WTC11 (cell line): ENCODE data around the gene MACROD2. TPM values are rescaled to one million over a fixed set of nuclear protein-coding genes. Genes with fewer than 3 reads are reported as not detected.

Source experiments
- ATAC-seq: fragments of 200-7000 bp; cut with Tn5 transposase; 2 replicates; pipeline ENCODE4 v1.10.0; 2021; ENCODE audit warnings: mild to moderate bottlenecking, moderate library complexity
- CTCF ChIA-PET: fragments of 300-600 bp; sonication (Branson Sonifier 250); formaldehyde crosslinking; loops from one replicate; lab custom pipeline; 2021; ENCODE audit warnings: antibody characterized with exemption; lab: Charles Lee
- POLR2A ChIA-PET: fragments of 350-600 bp; sonication (Branson Sonifier 250); formaldehyde crosslinking; loops from one replicate; lab custom pipeline; 2021; ENCODE audit warnings: antibody characterized with exemption; lab: Charles Lee
- DNase-seq: peaks from one replicate; pipeline ENCODE4 v3.0.0; 2021; ENCODE audit warnings: low spot score
- H3K27ac Mint-ChIP-seq: 2 replicates; pipeline ENCODE4 v1.8.0; 2021; ENCODE audit warnings: mixed read lengths
- H3K27me3 Mint-ChIP-seq: 2 replicates; pipeline ENCODE4 v1.8.0; 2021; ENCODE audit warnings: low read depth, mild to moderate bottlenecking, moderate library complexity, mixed read lengths
- H3K36me3 Mint-ChIP-seq: 2 replicates; pipeline ENCODE4 v1.8.0; 2021; ENCODE audit warnings: mixed read lengths
- H3K4me1 Mint-ChIP-seq: 2 replicates; pipeline ENCODE4 v1.8.0; 2022; ENCODE audit warnings: mixed read lengths
- H3K4me3 Mint-ChIP-seq: 2 replicates; pipeline ENCODE4 v1.8.0; 2021; ENCODE audit warnings: mild to moderate bottlenecking, moderate library complexity, mixed read lengths
- H3K9me3 Mint-ChIP-seq: 2 replicates; pipeline ENCODE4 v1.8.0; 2021; ENCODE audit warnings: mixed read lengths
- CBFB ChIP-seq: sonication (generic); formaldehyde crosslinking; IDR thresholded peaks from 2 replicates; pipeline ENCODE4 v1.8.1; 2022; ENCODE audit warnings: mild to moderate bottlenecking, low read depth, missing genetic modification reagents
- CREB1 ChIP-seq: sonication (generic); formaldehyde crosslinking; IDR thresholded peaks from 2 replicates; pipeline ENCODE4 v1.8.0; 2023; ENCODE audit warnings: mild to moderate bottlenecking, missing genetic modification reagents
- ETV6 ChIP-seq: sonication (generic); formaldehyde crosslinking; IDR thresholded peaks from 2 replicates; pipeline ENCODE4 v1.8.1; 2022; ENCODE audit warnings: mild to moderate bottlenecking, missing genetic modification reagents
- JUN ChIP-seq: sonication (generic); formaldehyde crosslinking; IDR thresholded peaks from 2 replicates; pipeline ENCODE4 v1.8.0; 2023; ENCODE audit warnings: mild to moderate bottlenecking, missing genetic modification reagents
- MYBL2 ChIP-seq: sonication (generic); formaldehyde crosslinking; IDR thresholded peaks from 2 replicates; pipeline ENCODE4 v1.8.1; 2023; ENCODE audit warnings: mild to moderate bottlenecking, moderate library complexity, missing genetic modification reagents
- NFYB ChIP-seq: sonication (generic); formaldehyde crosslinking; conservative IDR thresholded peaks from 2 replicates; pipeline ENCODE4 v1.8.0; 2022; ENCODE audit warnings: low read depth, missing genetic modification reagents
- NR2C2 ChIP-seq: sonication (generic); formaldehyde crosslinking; IDR thresholded peaks from 2 replicates; pipeline ENCODE4 v1.8.0; 2022; ENCODE audit warnings: mild to moderate bottlenecking, missing genetic modification reagents
- OVOL2 ChIP-seq: fragments of 250-450 bp; sonication (Bioruptor Pico); IDR thresholded peaks from 2 replicates; pipeline ENCODE4 v1.9.0; 2021; ENCODE audit warnings: mild to moderate bottlenecking, borderline replicate concordance
- ZNF121 ChIP-seq: sonication (generic); formaldehyde crosslinking; IDR thresholded peaks from 2 replicates; pipeline ENCODE4 v1.8.0; 2023; ENCODE audit warnings: missing genetic modification reagents
- total RNA-seq: library from RNA; stranded (reverse); gene quantifications from 3 replicates; pipeline ENCODE4 v1.2.3, GENCODE V29; 2021
- TF ChIP-seq, protein P1 (sequence below): fragments of 250-450 bp; sonication (Bioruptor Pico); IDR thresholded peaks from 2 replicates; pipeline ENCODE4 v2.1.2; 2022; ENCODE audit warnings: mild to moderate bottlenecking, moderate library complexity
- TF ChIP-seq, protein P2 (sequence below): sonication (generic); formaldehyde crosslinking; IDR thresholded peaks from 2 replicates; pipeline ENCODE4 v1.8.1; 2023; ENCODE audit warnings: mild to moderate bottlenecking, missing genetic modification reagents, moderate library complexity
- TF ChIP-seq, protein P3 (sequence below): sonication (generic); formaldehyde crosslinking; IDR thresholded peaks from 2 replicates; pipeline ENCODE4 v1.8.1; 2022; ENCODE audit warnings: low read depth, mild to moderate bottlenecking, moderate library complexity, missing genetic modification reagents, borderline replicate concordance
- TF ChIP-seq, protein P4 (sequence below): sonication (generic); formaldehyde crosslinking; IDR thresholded peaks from 2 replicates; pipeline ENCODE4 v1.8.1; 2022; ENCODE audit warnings: mild to moderate bottlenecking, moderate library complexity, missing genetic modification reagents
- TF ChIP-seq, protein P5 (sequence below): sonication (generic); formaldehyde crosslinking; IDR thresholded peaks from 2 replicates; pipeline ENCODE4 v1.8.1; 2023; ENCODE audit warnings: mild to moderate bottlenecking, missing genetic modification reagents, moderate library complexity
- TF ChIP-seq, protein P6 (sequence below): sonication (generic); formaldehyde crosslinking; IDR thresholded peaks from 2 replicates; pipeline ENCODE4 v1.8.1; 2023; ENCODE audit warnings: mild to moderate bottlenecking, missing genetic modification reagents

Gene MACROD2
- total RNA-seq, 1 experiment from 2014 or later = 4.1 TPM

DNA sequence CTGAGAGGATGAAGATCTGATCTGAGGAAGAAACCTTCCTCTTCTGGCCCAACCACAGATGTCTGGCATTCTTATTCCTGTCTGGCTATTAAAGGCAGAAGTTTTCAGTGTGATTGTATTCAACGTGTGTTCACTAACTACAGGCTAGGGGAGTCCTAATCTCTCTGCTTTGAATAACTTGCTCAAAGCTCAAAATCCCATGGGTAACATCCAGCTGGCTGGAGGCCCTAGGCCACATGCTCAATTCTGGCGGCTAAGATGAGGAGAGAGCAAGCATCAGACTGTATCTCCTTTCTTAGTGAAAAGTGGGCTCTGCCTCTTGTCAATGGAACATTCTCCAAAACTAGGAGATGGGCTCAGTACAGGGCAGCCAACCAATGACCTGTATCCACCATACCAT lies 2099.9 kb downstream of the MACROD2 start:
- ATAC-seq (no peak), DNase-seq (no peak)
- ChIA-PET POLR2A (no interaction called here), CTCF (no interaction called here)
- no peak for TF ChIP-seq NFYB (CRISPR knock-in tag)
- TF ChIP-seq, protein P1, sequence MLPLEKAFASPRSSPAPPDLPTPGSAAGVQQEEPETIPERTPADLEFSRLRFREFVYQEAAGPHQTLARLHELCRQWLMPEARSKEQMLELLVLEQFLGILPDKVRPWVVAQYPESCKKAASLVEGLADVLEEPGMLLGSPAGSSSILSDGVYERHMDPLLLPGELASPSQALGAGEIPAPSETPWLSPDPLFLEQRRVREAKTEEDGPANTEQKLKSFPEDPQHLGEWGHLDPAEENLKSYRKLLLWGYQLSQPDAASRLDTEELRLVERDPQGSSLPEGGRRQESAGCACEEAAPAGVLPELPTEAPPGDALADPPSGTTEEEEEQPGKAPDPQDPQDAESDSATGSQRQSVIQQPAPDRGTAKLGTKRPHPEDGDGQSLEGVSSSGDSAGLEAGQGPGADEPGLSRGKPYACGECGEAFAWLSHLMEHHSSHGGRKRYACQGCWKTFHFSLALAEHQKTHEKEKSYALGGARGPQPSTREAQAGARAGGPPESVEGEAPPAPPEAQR (CRISPR knock-in tag) = no peak
- TF ChIP-seq, protein P2, sequence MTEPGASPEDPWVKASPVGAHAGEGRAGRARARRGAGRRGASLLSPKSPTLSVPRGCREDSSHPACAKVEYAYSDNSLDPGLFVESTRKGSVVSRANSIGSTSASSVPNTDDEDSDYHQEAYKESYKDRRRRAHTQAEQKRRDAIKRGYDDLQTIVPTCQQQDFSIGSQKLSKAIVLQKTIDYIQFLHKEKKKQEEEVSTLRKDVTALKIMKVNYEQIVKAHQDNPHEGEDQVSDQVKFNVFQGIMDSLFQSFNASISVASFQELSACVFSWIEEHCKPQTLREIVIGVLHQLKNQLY = no peak
- Mint-ChIP-seq H3K36me3 (peaks cover 2% of the 10 kb centered on the region; the same call in 1 of the 2 replicates), H3K9me3 (peaks cover 14% of the 10 kb centered on the region; the same call in 1 of the 2 replicates), H3K27me3 (peaks cover 3% of the 10 kb centered on the region; the same call in 1 of the 2 replicates), H3K4me1 (0 out of 2 replicates have a peak, but pooled peaks cover 2% of the 10 kb centered on the region), H3K27ac (no peak overlapping the region), H3K4me3 (no peak overlapping the region)

DNA sequence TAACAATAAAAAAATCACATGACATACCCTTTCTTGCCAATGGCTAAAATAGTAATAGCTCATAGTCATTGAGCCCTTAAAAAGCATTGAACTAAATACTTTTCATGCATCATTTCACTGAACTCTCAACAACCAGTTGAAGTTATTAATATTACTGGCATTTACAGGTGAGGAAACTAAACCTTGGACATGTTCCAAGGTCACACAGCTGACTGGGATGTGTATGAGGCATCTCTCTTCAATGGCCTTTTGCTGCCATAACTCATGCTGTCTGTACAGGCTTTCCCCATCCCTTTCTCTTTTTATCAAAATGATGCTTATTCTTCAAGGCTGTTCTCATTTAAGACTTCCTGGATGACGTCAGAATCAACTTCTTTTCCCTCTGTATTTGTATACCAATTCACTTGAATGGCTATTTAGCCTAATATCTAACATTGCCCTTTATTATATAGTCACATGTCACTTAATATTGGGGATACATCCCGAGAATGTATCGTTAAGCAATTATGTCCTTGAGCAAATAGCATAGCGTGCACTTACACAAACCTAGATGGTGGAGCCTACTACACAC lies 2101.5 kb downstream of the MACROD2 start:
- ATAC-seq (no peak), DNase-seq (no peak)
- H3K27ac Mint-ChIP-seq = no peak overlapping the region
- peaks cover 3% of the 10 kb centered on the region; the same call in 1 of the 2 replicates for H3K27me3 Mint-ChIP-seq
- no peak for TF ChIP-seq ETV6 (CRISPR knock-in tag)
- no peak for TF ChIP-seq CBFB (CRISPR knock-in tag)
- no peak for TF ChIP-seq OVOL2 (CRISPR knock-in tag)
- TF ChIP-seq, protein P3, sequence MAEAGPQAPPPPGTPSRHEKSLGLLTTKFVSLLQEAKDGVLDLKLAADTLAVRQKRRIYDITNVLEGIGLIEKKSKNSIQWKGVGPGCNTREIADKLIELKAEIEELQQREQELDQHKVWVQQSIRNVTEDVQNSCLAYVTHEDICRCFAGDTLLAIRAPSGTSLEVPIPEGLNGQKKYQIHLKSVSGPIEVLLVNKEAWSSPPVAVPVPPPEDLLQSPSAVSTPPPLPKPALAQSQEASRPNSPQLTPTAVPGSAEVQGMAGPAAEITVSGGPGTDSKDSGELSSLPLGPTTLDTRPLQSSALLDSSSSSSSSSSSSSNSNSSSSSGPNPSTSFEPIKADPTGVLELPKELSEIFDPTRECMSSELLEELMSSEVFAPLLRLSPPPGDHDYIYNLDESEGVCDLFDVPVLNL (CRISPR knock-in tag) = no peak
- TF ChIP-seq NR2C2 (CRISPR knock-in tag) = no peak
- no peak for TF ChIP-seq CREB1
- no peak for TF ChIP-seq MYBL2 (CRISPR knock-in tag)
- TF ChIP-seq, protein P4, sequence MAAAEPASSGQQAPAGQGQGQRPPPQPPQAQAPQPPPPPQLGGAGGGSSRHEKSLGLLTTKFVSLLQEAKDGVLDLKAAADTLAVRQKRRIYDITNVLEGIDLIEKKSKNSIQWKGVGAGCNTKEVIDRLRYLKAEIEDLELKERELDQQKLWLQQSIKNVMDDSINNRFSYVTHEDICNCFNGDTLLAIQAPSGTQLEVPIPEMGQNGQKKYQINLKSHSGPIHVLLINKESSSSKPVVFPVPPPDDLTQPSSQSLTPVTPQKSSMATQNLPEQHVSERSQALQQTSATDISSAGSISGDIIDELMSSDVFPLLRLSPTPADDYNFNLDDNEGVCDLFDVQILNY (CRISPR knock-in tag) = no peak
- TF ChIP-seq, protein P5, sequence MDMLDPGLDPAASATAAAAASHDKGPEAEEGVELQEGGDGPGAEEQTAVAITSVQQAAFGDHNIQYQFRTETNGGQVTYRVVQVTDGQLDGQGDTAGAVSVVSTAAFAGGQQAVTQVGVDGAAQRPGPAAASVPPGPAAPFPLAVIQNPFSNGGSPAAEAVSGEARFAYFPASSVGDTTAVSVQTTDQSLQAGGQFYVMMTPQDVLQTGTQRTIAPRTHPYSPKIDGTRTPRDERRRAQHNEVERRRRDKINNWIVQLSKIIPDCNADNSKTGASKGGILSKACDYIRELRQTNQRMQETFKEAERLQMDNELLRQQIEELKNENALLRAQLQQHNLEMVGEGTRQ (CRISPR knock-in tag) = no peak
- TF ChIP-seq, protein P6, sequence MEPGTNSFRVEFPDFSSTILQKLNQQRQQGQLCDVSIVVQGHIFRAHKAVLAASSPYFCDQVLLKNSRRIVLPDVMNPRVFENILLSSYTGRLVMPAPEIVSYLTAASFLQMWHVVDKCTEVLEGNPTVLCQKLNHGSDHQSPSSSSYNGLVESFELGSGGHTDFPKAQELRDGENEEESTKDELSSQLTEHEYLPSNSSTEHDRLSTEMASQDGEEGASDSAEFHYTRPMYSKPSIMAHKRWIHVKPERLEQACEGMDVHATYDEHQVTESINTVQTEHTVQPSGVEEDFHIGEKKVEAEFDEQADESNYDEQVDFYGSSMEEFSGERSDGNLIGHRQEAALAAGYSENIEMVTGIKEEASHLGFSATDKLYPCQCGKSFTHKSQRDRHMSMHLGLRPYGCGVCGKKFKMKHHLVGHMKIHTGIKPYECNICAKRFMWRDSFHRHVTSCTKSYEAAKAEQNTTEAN (CRISPR knock-in tag) = no peak
- 0 out of 2 replicates have a peak, but pooled peaks cover 2% of the 10 kb centered on the region for H3K4me1 Mint-ChIP-seq
- CTCF ChIA-PET = no interaction called here
- no peak overlapping the region for H3K4me3 Mint-ChIP-seq
- H3K9me3 Mint-ChIP-seq = peaks cover 4% of the 10 kb centered on the region; the same call in 1 of the 2 replicates
- H3K36me3 Mint-ChIP-seq = no peaks in the 10 kb centered on the region
- POLR2A ChIA-PET = no interaction called here

DNA sequence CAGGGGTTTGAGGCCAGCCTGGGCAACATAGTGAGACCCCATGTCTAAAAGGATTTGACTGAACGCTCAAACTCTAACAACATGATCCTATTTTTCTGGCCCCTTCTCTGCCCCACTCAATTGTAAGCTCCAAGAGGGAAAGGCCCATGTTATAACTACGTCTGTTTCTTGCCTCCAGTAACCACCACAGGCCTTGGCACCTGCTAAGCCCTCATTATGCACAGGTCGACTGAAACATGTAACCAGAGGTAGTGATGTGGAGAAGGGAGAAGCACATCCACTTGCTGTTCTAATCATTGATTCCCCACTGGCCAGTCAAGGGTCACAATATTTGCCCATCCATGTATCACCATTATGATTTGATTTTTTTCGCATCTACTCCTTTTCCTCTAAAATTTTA lies 2102.5 kb downstream of the MACROD2 start:
- no peaks in the 10 kb centered on the region for H3K36me3 Mint-ChIP-seq
- peaks cover 3% of the 10 kb centered on the region; the same call in 1 of the 2 replicates for H3K27me3 Mint-ChIP-seq
- ChIA-PET CTCF (no interaction called here), POLR2A (no interaction called here)
- peaks cover 4% of the 10 kb centered on the region; the same call in 1 of the 2 replicates for H3K9me3 Mint-ChIP-seq
- no peak overlapping the region for H3K4me3 Mint-ChIP-seq
- H3K4me1 Mint-ChIP-seq = 0 out of 2 replicates have a peak, but pooled peaks cover 2% of the 10 kb centered on the region
- no peak for DNase-seq
- H3K27ac Mint-ChIP-seq = no peak overlapping the region
- ATAC-seq = no peak
- TF ChIP-seq JUN (CRISPR knock-in tag) (no peak), ZNF121 (peak; percentile 55; the same call in 1 of the 2 replicates)
- TF ChIP-seq, all 79 proteins: peak for 1
